Endothelial cell of umbilical vein (primary cell): ENCODE data around the gene PLPP7. TPM values are rescaled to one million over a fixed set of nuclear protein-coding genes. Genes with fewer than 3 reads are reported as not detected.

Experiments
- BruUV-seq: library from RNA; stranded (reverse); fragments of 400-500 nt; replicated peaks from 2 replicates; lab custom pipeline; 2021; lab: Mats Ljungman, UMichigan
- CTCF ChIA-PET: fragments of 300-600, 350-600 bp; sonication (Branson Sonifier 250); formaldehyde crosslinking; loops from one replicate; lab custom pipeline; 2021; ENCODE audit warnings: antibody characterized with exemption, inconsistent platforms; lab: Charles Lee
- POLR2A ChIA-PET: fragments of 300-600, 350-600 bp; sonication (Branson Sonifier 250); formaldehyde crosslinking; loops from one replicate; lab custom pipeline; 2021; ENCODE audit warnings: antibody characterized with exemption, inconsistent platforms; lab: Charles Lee
- DNase-seq: peaks from one replicate; pipeline ENCODE4 v3.0.0-alpha.2; 2011; ENCODE audit warnings: low read depth, low spot score
- FAIRE-seq: peaks from 2 replicates; lab custom pipeline; 2011; peaks lifted over from hg19 to GRCh38; lab: Jason Lieb, UNC
- H2AFZ ChIP-seq: 2 replicates; pipeline ENCODE4 v1.6.0; 2012; ENCODE audit warnings: low read depth, low read length, control low read depth, inconsistent platforms
- H3K27ac ChIP-seq: 2 replicates; pipeline ENCODE4 v1.5.1; 2011; ENCODE audit warnings: low read depth, mild to moderate bottlenecking, control low read depth, low read length, moderate library complexity; ENCODE audit not compliant: insufficient read depth
- H3K27me3 ChIP-seq, 2 experiments: 2 replicates each; pipeline versions ENCODE4 v1.6.0 to v1.6.1; 2011; ENCODE audit warnings: low read length in 2 of 2, mixed read lengths in 1 of 2; ENCODE audit not compliant: control insufficient read depth in 2 of 2, insufficient read depth in 2 of 2
- H3K36me3 ChIP-seq, 2 experiments: 2 replicates in 1 of 2; 3 replicates in 1 of 2; pipeline ENCODE4 v1.5.1; 2011; ENCODE audit warnings: low read length in 2 of 2, mild to moderate bottlenecking in 1 of 2, moderate library complexity in 1 of 2; ENCODE audit not compliant: control insufficient read depth in 2 of 2, insufficient read depth in 2 of 2; ENCODE audit errors: extremely low read depth in 1 of 2
- H3K4me1 ChIP-seq: 3 replicates; pipeline ENCODE4 v1.5.1; 2011; ENCODE audit warnings: mild to moderate bottlenecking, low read length; ENCODE audit not compliant: control insufficient read depth, insufficient read depth; ENCODE audit errors: extremely low read depth
- H3K4me2 ChIP-seq: 2 replicates; pipeline ENCODE4 v1.6.1; 2011; ENCODE audit warnings: low read length, control low read depth, mixed read lengths; ENCODE audit not compliant: insufficient read depth
- H3K4me3 ChIP-seq, 3 experiments: fragments of 200-600 bp in 1 of 3; sonication (generic), shearing (Covaris generic) in 1 of 3; replicated peaks in 1 of 3; 2 replicates each; pipeline ENCODE4 v1.5.1; 2011 to 2016; ENCODE audit warnings: control low read depth in 3 of 3, low read length in 3 of 3, mild to moderate bottlenecking in 2 of 3, inconsistent platforms in 1 of 3, low read depth in 1 of 3, moderate library complexity in 1 of 3; ENCODE audit not compliant: insufficient read depth in 1 of 3
- H3K79me2 ChIP-seq: 2 replicates; pipeline ENCODE4 v1.6.0; 2012; ENCODE audit warnings: low read length, inconsistent platforms; ENCODE audit not compliant: control insufficient read depth, insufficient read depth
- H3K9ac ChIP-seq: replicated peaks from 2 replicates; pipeline ENCODE3; 2011; ENCODE audit warnings: low read length, control low read depth; ENCODE audit not compliant: insufficient read depth; ENCODE audit errors: extremely low read depth
- H3K9me1 ChIP-seq: replicated peaks from 3 replicates; pipeline ENCODE4 v1.6.0; 2011; ENCODE audit warnings: mild to moderate bottlenecking, low read length; ENCODE audit not compliant: control insufficient read depth, insufficient read depth; ENCODE audit errors: extremely low read depth
- H3K9me3 ChIP-seq: replicated peaks from 2 replicates; pipeline ENCODE4 v1.5.1; 2012; ENCODE audit warnings: low read length, inconsistent platforms; ENCODE audit not compliant: control insufficient read depth, insufficient read depth
- H4K20me1 ChIP-seq: replicated peaks from 2 replicates; pipeline ENCODE3; 2011; ENCODE audit warnings: mild to moderate bottlenecking, low read length; ENCODE audit not compliant: control insufficient read depth, insufficient read depth; ENCODE audit errors: extremely low read depth
- FOS ChIP-seq: IDR thresholded peaks from 2 replicates; pipeline ENCODE4 v1.6.1; 2011; ENCODE audit warnings: mild to moderate bottlenecking, low read length, moderate library complexity, borderline replicate concordance; ENCODE audit not compliant: insufficient read depth
- JUN ChIP-seq: IDR thresholded peaks from 2 replicates; pipeline ENCODE4 v1.6.1; 2011; ENCODE audit warnings: borderline replicate concordance, low read depth; ENCODE audit not compliant: insufficient read length, insufficient read depth
- POLR2AphosphoS5 ChIP-seq: IDR thresholded peaks from 2 replicates; pipeline ENCODE4 v1.6.1; 2012; ENCODE audit warnings: low read depth, mild to moderate bottlenecking, control low read depth, low read length, moderate library complexity; ENCODE audit not compliant: insufficient read depth
- dilution Hi-C: fragments of 300-500 bp; cut with MboI; formaldehyde crosslinking; loops from one replicate; pipeline ENCODE4 v1.15.0; 2019; ENCODE audit warnings: low sequenced_read_pairs; ENCODE audit not compliant: extremely low pct_ligation_motif_present
- intact Hi-C: fragments of 100-400 bp; cut with micrococcal nuclease; formaldehyde crosslinking; loops from one replicate; pipeline ENCODE4 v1.10.0; 2022
- polyA plus RNA-seq, 4 experiments: library from polyadenylated mRNA; depleted of rRNA in 3 of 4; stranded (reverse) in 3 of 4; unstranded in 1 of 4; fragments of >200 nt; gene quantifications; 2 replicates each; pipeline versions ENCODE4 v1.2.1 to v1.2.3, GENCODE V29; 2011 to 2012; ENCODE audit warnings: missing spikeins in 1 of 4
- total RNA-seq: library from RNA; stranded (reverse); gene quantifications from 2 replicates; pipeline ENCODE4 v1.2.3, GENCODE V29; 2021
- TF ChIP-seq, protein P1 (sequence below): IDR thresholded peaks from 2 replicates; pipeline ENCODE4 v1.6.1; 2011; ENCODE audit not compliant: insufficient read depth, insufficient read length
- TF ChIP-seq, protein P2 (sequence below), 2 donors: IDR thresholded peaks; 1 replicate in 1 of 2; 2 replicates in 1 of 2; pipeline ENCODE4 v1.5.1; 2011; ENCODE audit warnings: low read length in 2 of 2, mild to moderate bottlenecking in 2 of 2, moderate library complexity in 2 of 2, control low read depth in 1 of 2, inconsistent platforms in 1 of 2, low read depth in 1 of 2; ENCODE audit not compliant: insufficient read depth in 1 of 2; ENCODE audit errors: extremely low read depth in 1 of 2

The PLPP7 gene
- total and polyA plus RNA-seq, 2 donors (not counting 3 experiments of a cell fraction or from before 2014, with no cell fraction given) = 2.1 to 2.7 TPM

DNA sequence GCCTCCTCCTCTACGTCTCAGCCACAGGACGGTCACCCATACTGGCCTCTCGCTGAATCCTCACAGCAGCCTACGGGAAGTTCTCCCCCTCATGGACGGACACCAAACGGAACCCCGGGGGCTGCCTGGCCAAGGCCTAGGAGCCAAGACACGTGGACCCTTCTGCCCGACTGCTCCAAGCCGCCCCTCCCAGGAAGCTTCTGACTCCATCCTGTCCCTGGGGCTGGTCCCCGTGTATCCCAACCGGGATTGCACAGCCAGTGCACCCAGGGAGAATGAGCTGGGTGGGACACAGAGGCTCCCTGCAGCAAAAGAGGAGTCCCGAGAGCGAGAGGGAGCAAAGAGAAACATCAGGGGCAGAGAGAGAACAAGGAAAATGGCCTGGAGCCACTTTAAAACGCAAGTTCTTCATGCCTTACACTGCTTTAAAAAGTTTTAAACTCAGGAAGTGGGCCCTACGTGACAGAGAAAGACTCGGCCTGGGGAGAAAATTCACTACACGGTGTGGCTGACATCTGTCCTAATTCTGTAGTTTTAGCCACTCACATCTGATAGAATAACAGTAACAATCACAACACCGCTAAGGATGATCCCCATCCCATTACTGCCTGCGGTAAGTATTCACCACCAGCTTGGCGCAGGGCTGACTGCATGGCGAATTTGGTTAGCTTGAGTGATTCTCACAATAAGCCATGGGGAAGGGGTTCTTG lies 16.2 kb upstream of the PLPP7 start:
- Histone ChIP-seq H2AFZ (peak overlapping the region; percentile 52), H3K9me3 (no peaks in the 10 kb centered on the region), H3K27ac (peak overlapping the region; percentile 73), H3K27me3 (no peaks in the 10 kb centered on the region), H3K4me2 (peak overlapping the region; percentile 69), H3K79me2 (peaks cover 50% of the 10 kb centered on the region), H3K4me1 (peaks cover 56% of the 10 kb centered on the region), H3K9ac (peak overlapping the region; percentile 33), H3K9me1 (no peaks in the 10 kb centered on the region), H4K20me1 (no peaks in the 10 kb centered on the region), H3K36me3 (peaks cover 0 to 2% of the 10 kb centered on the region in 2 experiments), H3K4me3 (peak overlapping the region in 2 of 3 experiments; percentile 70 to 81)
- BruUV-seq = no TSS peak
- TF ChIP-seq JUN (no peak), POLR2AphosphoS5 (peak; percentile 8), FOS (no peak)
- TF ChIP-seq, protein P1, sequence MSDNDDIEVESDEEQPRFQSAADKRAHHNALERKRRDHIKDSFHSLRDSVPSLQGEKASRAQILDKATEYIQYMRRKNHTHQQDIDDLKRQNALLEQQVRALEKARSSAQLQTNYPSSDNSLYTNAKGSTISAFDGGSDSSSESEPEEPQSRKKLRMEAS = peak; percentile 63
- TF ChIP-seq, protein P2, sequence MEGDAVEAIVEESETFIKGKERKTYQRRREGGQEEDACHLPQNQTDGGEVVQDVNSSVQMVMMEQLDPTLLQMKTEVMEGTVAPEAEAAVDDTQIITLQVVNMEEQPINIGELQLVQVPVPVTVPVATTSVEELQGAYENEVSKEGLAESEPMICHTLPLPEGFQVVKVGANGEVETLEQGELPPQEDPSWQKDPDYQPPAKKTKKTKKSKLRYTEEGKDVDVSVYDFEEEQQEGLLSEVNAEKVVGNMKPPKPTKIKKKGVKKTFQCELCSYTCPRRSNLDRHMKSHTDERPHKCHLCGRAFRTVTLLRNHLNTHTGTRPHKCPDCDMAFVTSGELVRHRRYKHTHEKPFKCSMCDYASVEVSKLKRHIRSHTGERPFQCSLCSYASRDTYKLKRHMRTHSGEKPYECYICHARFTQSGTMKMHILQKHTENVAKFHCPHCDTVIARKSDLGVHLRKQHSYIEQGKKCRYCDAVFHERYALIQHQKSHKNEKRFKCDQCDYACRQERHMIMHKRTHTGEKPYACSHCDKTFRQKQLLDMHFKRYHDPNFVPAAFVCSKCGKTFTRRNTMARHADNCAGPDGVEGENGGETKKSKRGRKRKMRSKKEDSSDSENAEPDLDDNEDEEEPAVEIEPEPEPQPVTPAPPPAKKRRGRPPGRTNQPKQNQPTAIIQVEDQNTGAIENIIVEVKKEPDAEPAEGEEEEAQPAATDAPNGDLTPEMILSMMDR (IDR thresholded peaks at IDR 0.05; ENCODE audit: extremely low read depth in 1 of 2, insufficient read depth in 1 of 2, low read depth in 1 of 2, low read length in 2 of 2) = peak in 1 of 2 donors; percentile 29
- FAIRE-seq (peak; percentile 88), DNase-seq (peak; percentile 62)
- dilution Hi-C loops = no loop called here
- CTCF ChIA-PET = interaction anchor here (0.6 to 4.9 kb wide), 8 partner anchors 10 to 96 kb away, joined by 3 to 42 read pairs (median 6); no protein-coding TSS in a partner anchor
- POLR2A ChIA-PET = no interaction called here
- intact Hi-C loops = loop anchor here (1.0 kb wide), 1 partner anchor 63 kb away; no protein-coding TSS in a partner anchor
